Suprapubic skin (tissue), 3 donors: Measurements from ENCODE around the gene BICRAL.
"Not testable (repeated sequence)": the region's sequence is repeated elsewhere in the genome, so short reads cannot be mapped to it uniquely, and the experiment has no call there.

Experiments
- EP300 ChIP-seq: sonication (generic); formaldehyde crosslinking; IDR thresholded peaks from one replicate; pipeline ENCODE4 v1.6.1; 2017; ENCODE audit warnings: antibody characterized with exemption
- POLR2A ChIP-seq, 2 donors: fragments of 450-650 bp; IDR thresholded peaks; one replicate each; pipeline ENCODE4 v1.6.1; 2017; ENCODE audit warnings: antibody characterized with exemption in 2 of 2, mild to moderate bottlenecking in 2 of 2, moderate library complexity in 2 of 2
- TF ChIP-seq, protein P1 (sequence below), 2 donors: fragments of 200-600 bp in 1 of 2; fragments of 450-650 bp in 1 of 2; sonication (generic) in 1 of 2; IDR thresholded peaks; one replicate each; pipeline ENCODE4 v1.5.1; 2016 to 2019; ENCODE audit warnings: antibody characterized with exemption in 2 of 2, mild to moderate bottlenecking in 1 of 2, moderate library complexity in 1 of 2

GRCh38 chr6:42774821-42775487 lies 6.9 kb upstream of the BICRAL start:
- TF ChIP-seq, protein P1, sequence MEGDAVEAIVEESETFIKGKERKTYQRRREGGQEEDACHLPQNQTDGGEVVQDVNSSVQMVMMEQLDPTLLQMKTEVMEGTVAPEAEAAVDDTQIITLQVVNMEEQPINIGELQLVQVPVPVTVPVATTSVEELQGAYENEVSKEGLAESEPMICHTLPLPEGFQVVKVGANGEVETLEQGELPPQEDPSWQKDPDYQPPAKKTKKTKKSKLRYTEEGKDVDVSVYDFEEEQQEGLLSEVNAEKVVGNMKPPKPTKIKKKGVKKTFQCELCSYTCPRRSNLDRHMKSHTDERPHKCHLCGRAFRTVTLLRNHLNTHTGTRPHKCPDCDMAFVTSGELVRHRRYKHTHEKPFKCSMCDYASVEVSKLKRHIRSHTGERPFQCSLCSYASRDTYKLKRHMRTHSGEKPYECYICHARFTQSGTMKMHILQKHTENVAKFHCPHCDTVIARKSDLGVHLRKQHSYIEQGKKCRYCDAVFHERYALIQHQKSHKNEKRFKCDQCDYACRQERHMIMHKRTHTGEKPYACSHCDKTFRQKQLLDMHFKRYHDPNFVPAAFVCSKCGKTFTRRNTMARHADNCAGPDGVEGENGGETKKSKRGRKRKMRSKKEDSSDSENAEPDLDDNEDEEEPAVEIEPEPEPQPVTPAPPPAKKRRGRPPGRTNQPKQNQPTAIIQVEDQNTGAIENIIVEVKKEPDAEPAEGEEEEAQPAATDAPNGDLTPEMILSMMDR (IDR thresholded peaks at IDR 0.05): not testable (repeated sequence)
- not testable (repeated sequence) for TF ChIP-seq POLR2A (IDR thresholded peaks at IDR 0.05); EP300
